Fibroblast of pulmonary artery (primary cell): ENCODE results near the gene TPX2.

Experiments used
- DNase-seq: peaks from one replicate; pipeline ENCODE4 v3.0.0-alpha.2; 2010; ENCODE audit warnings: low read depth
- H3K4me3 ChIP-seq: replicated peaks from 2 replicates; pipeline ENCODE4 v1.5.1; 2011; ENCODE audit warnings: low read depth, mild to moderate bottlenecking, control low read depth, low read length, moderate library complexity
- CTCF ChIP-seq: IDR thresholded peaks from 2 replicates; pipeline ENCODE4 v1.5.1; 2011; ENCODE audit warnings: mild to moderate bottlenecking, control low read depth, low read length, inconsistent platforms; ENCODE audit errors: missing control alignments

TPX2 gene

GRCh38 chr20:31700747-31701146 lies 38.3 kb upstream of the TPX2 start:
- DNase-seq: no peak
- H3K4me3 ChIP-seq: no peak overlapping the region
- TF ChIP-seq CTCF: no peak

- TF ChIP-seq CTCF: no peak
- no peak for DNase-seq
Measured at GRCh38 chr20:31701591-31701990, 37.5 kb upstream of the TPX2 start.

GRCh38 chr20:31704225-31705119 lies 34.6 kb upstream of the TPX2 start:
- no peak overlapping the region for H3K4me3 ChIP-seq
- no peak for TF ChIP-seq CTCF

More at GRCh38 chr20:31701591-31701990, 37.5 kb upstream of the TPX2 start:
- H3K4me3 ChIP-seq: no peak overlapping the region

GRCh38 chr20:31705191-31705590 lies 33.9 kb upstream of the TPX2 start:
- H3K4me3 ChIP-seq: no peak overlapping the region
- no peak for TF ChIP-seq CTCF
- no peak for DNase-seq

More at GRCh38 chr20:31704225-31705119, 34.6 kb upstream of the TPX2 start:
- peak; percentile 59 for DNase-seq

GRCh38 chr20:31705598-31706597 lies 33.2 kb upstream of the TPX2 start:
- H3K4me3 ChIP-seq: no peak overlapping the region
- no peak for DNase-seq
- TF ChIP-seq CTCF: no peak

- TF ChIP-seq CTCF: no peak
- H3K4me3 ChIP-seq: no peak overlapping the region
- peak; percentile 54 for DNase-seq
Measured at GRCh38 chr20:31706607-31707257, 32.4 kb upstream of the TPX2 start.
